ENCODE measurements around the gene TMC2. TPM values are rescaled to one million over a fixed set of nuclear protein-coding genes. Genes with fewer than 3 reads are reported as not detected.

Gene TMC2
- total RNA-seq, 1 donor from 2014 or later, result not detected

- intact Hi-C loops (cut with DNase I), result no loop called here
- no peaks in the 10 kb centered on the region for H3K36me3 ChIP-seq
- DNase-seq (ENCODE audit: low spot score in 2 of 2), result no peak
- TF ChIP-seq CTCF (IDR thresholded peaks at IDR 0.05), result no peak
- no peaks in the 10 kb centered on the region for H3K9me3 ChIP-seq
- H3K27ac ChIP-seq, result no peak overlapping the region
- H3K27me3 ChIP-seq, result no peaks in the 10 kb centered on the region
- H3K4me3 ChIP-seq, result no peak overlapping the region
- H3K4me1 ChIP-seq, result no peaks in the 10 kb centered on the region
Measured at GRCh38 chr20:2596673-2597279, 60.4 kb downstream of the TMC2 start.

- intact Hi-C loops (cut with DNase I), result no loop called here
- Histone ChIP-seq H3K9me3 (no peaks in the 10 kb centered on the region), H3K27me3 (no peaks in the 10 kb centered on the region), H3K36me3 (no peaks in the 10 kb centered on the region), H3K4me3 (no peak overlapping the region), H3K27ac (no peak overlapping the region), H3K4me1 (no peaks in the 10 kb centered on the region)
- no peak for DNase-seq (ENCODE audit: low spot score in 2 of 2)
- TF ChIP-seq CTCF (IDR thresholded peaks at IDR 0.05), result no peak
Measured at GRCh38 chr20:2599288-2600006, 63.1 kb downstream of the TMC2 start.

GRCh38 chr20:2602046-2602735 is 65.8 kb downstream of the TMC2 start:
- TF ChIP-seq CTCF (IDR thresholded peaks at IDR 0.05), result no peak
- Histone ChIP-seq H3K36me3 (no peaks in the 10 kb centered on the region), H3K27me3 (no peaks in the 10 kb centered on the region), H3K4me1 (no peaks in the 10 kb centered on the region), H3K27ac (no peak overlapping the region), H3K4me3 (no peak overlapping the region), H3K9me3 (peaks cover 0 to 12% of the 10 kb centered on the region in 2 donors)
- no peak for DNase-seq (ENCODE audit: low spot score in 2 of 2)
- intact Hi-C loops (cut with DNase I), result no loop called here

GRCh38 chr20:2602746-2603145 is 66.4 kb downstream of the TMC2 start:
- intact Hi-C loops (cut with DNase I), result no loop called here
- Histone ChIP-seq H3K27me3 (no peaks in the 10 kb centered on the region), H3K36me3 (no peaks in the 10 kb centered on the region), H3K4me3 (no peak overlapping the region), H3K27ac (no peak overlapping the region), H3K9me3 (peaks cover 0 to 17% of the 10 kb centered on the region in 2 donors), H3K4me1 (no peaks in the 10 kb centered on the region)
- no peak for TF ChIP-seq CTCF (IDR thresholded peaks at IDR 0.05)
- DNase-seq (ENCODE audit: low spot score in 2 of 2), result no peak

GRCh38 chr20:2603816-2604505 is 67.6 kb downstream of the TMC2 start:
- TF ChIP-seq CTCF (IDR thresholded peaks at IDR 0.05), result no peak
- no peaks in the 10 kb centered on the region for H3K36me3 ChIP-seq
- no peak for DNase-seq (ENCODE audit: low spot score in 2 of 2)
- no peak overlapping the region for H3K27ac ChIP-seq
- peaks cover 0 to 17% of the 10 kb centered on the region in 2 donors for H3K9me3 ChIP-seq
- H3K4me1 ChIP-seq, result no peaks in the 10 kb centered on the region
- no peak overlapping the region for H3K4me3 ChIP-seq
- intact Hi-C loops (cut with DNase I), result no loop called here
- no peaks in the 10 kb centered on the region for H3K27me3 ChIP-seq

Measured in ascending aorta (tissue), 2 donors.